ENCODE results near the gene RHOBTB3. TPM values are rescaled to one million over a fixed set of nuclear protein-coding genes. Genes with fewer than 3 reads are reported as not detected.

The RHOBTB3 gene
- total and polyA plus RNA-seq, 2 donors (not counting 1 experiment from before 2014, with no cell fraction given) = 337 to 338 TPM

- peaks cover 6% of the 10 kb centered on the region for H3K4me1 ChIP-seq (ENCODE audit: control insufficient read depth, extremely low read depth, insufficient read depth, low read length)
- no peak overlapping the region for H3K4me2 ChIP-seq (ENCODE audit: extremely low read depth, insufficient read depth, low read length)
- no peaks in the 10 kb centered on the region for H3K79me2 ChIP-seq (ENCODE audit: control insufficient read depth, insufficient read depth, low read length)
- H3K36me3 ChIP-seq (ENCODE audit: control insufficient read depth, insufficient read depth, low read length) = no peaks in the 10 kb centered on the region
- TF ChIP-seq EZH2 (IDR thresholded peaks at IDR 0.05; ENCODE audit: low read length, missing control alignments) (no peak), CTCF (conservative IDR thresholded peaks at IDR 0.05 in 1 of 2, IDR thresholded peaks at IDR 0.05 in 1 of 2; ENCODE audit: low read depth in 1 of 2, low read length in 2 of 2) (no peak)
- H3K4me3 ChIP-seq (replicated peaks in 1 of 4; ENCODE audit: control extremely low read depth in 1 of 4, insufficient read depth in 1 of 4, low read depth in 3 of 4, low read length in 4 of 4) = no peak overlapping the region
- DNase-seq (ENCODE audit: low read depth in 2 of 2) = peak; percentile 74 to 91
- peak overlapping the region; percentile 30 for H3K27ac ChIP-seq (ENCODE audit: insufficient read depth, low read length)
- no peak overlapping the region for H2AFZ ChIP-seq (ENCODE audit: low read length)
- no peaks in the 10 kb centered on the region for H3K27me3 ChIP-seq (ENCODE audit: control insufficient read depth, insufficient read depth, low read length)
- no peaks in the 10 kb centered on the region for H3K9me3 ChIP-seq (ENCODE audit: control insufficient read depth, insufficient read depth, low read depth, low read length)
- no peaks in the 10 kb centered on the region for H4K20me1 ChIP-seq (ENCODE audit: control insufficient read depth, extremely low read depth, insufficient read depth, low read length)
- no peak overlapping the region for H3K9ac ChIP-seq (ENCODE audit: insufficient read depth, low read length)
Measured at GRCh38 chr5:95842854-95843544, 111.9 kb downstream of the RHOBTB3 start.

GRCh38 chr5:95843733-95844223, 112.6 kb downstream of the RHOBTB3 start:
- Histone ChIP-seq H4K20me1 (ENCODE audit: control insufficient read depth, extremely low read depth, insufficient read depth, low read length) (no peaks in the 10 kb centered on the region), H3K4me3 (replicated peaks in 1 of 4; ENCODE audit: control extremely low read depth in 1 of 4, insufficient read depth in 1 of 4, low read depth in 3 of 4, low read length in 4 of 4) (no peak overlapping the region), H3K36me3 (ENCODE audit: control insufficient read depth, insufficient read depth, low read length) (no peaks in the 10 kb centered on the region), H2AFZ (ENCODE audit: low read length) (no peak overlapping the region), H3K79me2 (ENCODE audit: control insufficient read depth, insufficient read depth, low read length) (no peaks in the 10 kb centered on the region), H3K4me2 (ENCODE audit: extremely low read depth, insufficient read depth, low read length) (no peak overlapping the region), H3K9me3 (ENCODE audit: control insufficient read depth, insufficient read depth, low read depth, low read length) (no peaks in the 10 kb centered on the region), H3K27ac (ENCODE audit: insufficient read depth, low read length) (no peak overlapping the region), H3K9ac (ENCODE audit: insufficient read depth, low read length) (no peak overlapping the region), H3K4me1 (ENCODE audit: control insufficient read depth, extremely low read depth, insufficient read depth, low read length) (peaks cover 6% of the 10 kb centered on the region), H3K27me3 (ENCODE audit: control insufficient read depth, insufficient read depth, low read length) (no peaks in the 10 kb centered on the region)
- DNase-seq (ENCODE audit: low read depth in 2 of 2) = peak in 1 of 2 donors; percentile 79
- no peak for TF ChIP-seq EZH2 (IDR thresholded peaks at IDR 0.05; ENCODE audit: low read length, missing control alignments)
- TF ChIP-seq CTCF (conservative IDR thresholded peaks at IDR 0.05 in 1 of 2, IDR thresholded peaks at IDR 0.05 in 1 of 2; ENCODE audit: low read depth in 1 of 2, low read length in 2 of 2) = no peak

GRCh38 chr5:95845391-95845790, 114.3 kb downstream of the RHOBTB3 start:
- no peaks in the 10 kb centered on the region for H4K20me1 ChIP-seq (ENCODE audit: control insufficient read depth, extremely low read depth, insufficient read depth, low read length)
- H3K27ac ChIP-seq (ENCODE audit: insufficient read depth, low read length) = no peak overlapping the region
- H2AFZ ChIP-seq (ENCODE audit: low read length) = no peak overlapping the region
- DNase-seq (ENCODE audit: low read depth in 2 of 2) = no peak
- no peaks in the 10 kb centered on the region for H3K36me3 ChIP-seq (ENCODE audit: control insufficient read depth, insufficient read depth, low read length)
- H3K4me3 ChIP-seq (replicated peaks in 1 of 4; ENCODE audit: control extremely low read depth in 1 of 4, insufficient read depth in 1 of 4, low read depth in 3 of 4, low read length in 4 of 4) = no peak overlapping the region
- H3K9ac ChIP-seq (ENCODE audit: insufficient read depth, low read length) = no peak overlapping the region
- peaks cover 6% of the 10 kb centered on the region for H3K4me1 ChIP-seq (ENCODE audit: control insufficient read depth, extremely low read depth, insufficient read depth, low read length)
- H3K27me3 ChIP-seq (ENCODE audit: control insufficient read depth, insufficient read depth, low read length) = no peaks in the 10 kb centered on the region
- H3K9me3 ChIP-seq (ENCODE audit: control insufficient read depth, insufficient read depth, low read depth, low read length) = no peaks in the 10 kb centered on the region
- H3K4me2 ChIP-seq (ENCODE audit: extremely low read depth, insufficient read depth, low read length) = no peak overlapping the region
- no peak for TF ChIP-seq CTCF (conservative IDR thresholded peaks at IDR 0.05 in 1 of 2, IDR thresholded peaks at IDR 0.05 in 1 of 2; ENCODE audit: low read depth in 1 of 2, low read length in 2 of 2)
- TF ChIP-seq EZH2 (IDR thresholded peaks at IDR 0.05; ENCODE audit: low read length, missing control alignments) = no peak
- H3K79me2 ChIP-seq (ENCODE audit: control insufficient read depth, insufficient read depth, low read length) = no peaks in the 10 kb centered on the region

Other genes starting within 250 kb of the RHOBTB3 start
- gene SKIC3, start 176.4 kb upstream of the RHOBTB3 start, total RNA-seq = 120 and 152 TPM in 2 replicates
- gene SKIC3, start 176.4 kb upstream of the RHOBTB3 start, polyA plus RNA-seq = 70.8 and 105 TPM in 2 replicates
- gene ARSK, start 176.2 kb upstream of the RHOBTB3 start, total RNA-seq = 10.0 and 19.3 TPM in 2 replicates
- 18.6 and 37.3 TPM in 2 replicates for gene ARSK, start 176.2 kb upstream of the RHOBTB3 start, polyA plus RNA-seq
- gene GPR150, start 111.2 kb upstream of the RHOBTB3 start, total RNA-seq = under 0.01 and 0.33 TPM in 2 replicates
- gene GPR150, start 111.2 kb upstream of the RHOBTB3 start, polyA plus RNA-seq = 0.23 and 0.43 TPM in 2 replicates
- gene RFESD, start 84.6 kb upstream of the RHOBTB3 start, total RNA-seq = 3.1 and 4.8 TPM in 2 replicates
- gene RFESD, start 84.6 kb upstream of the RHOBTB3 start, polyA plus RNA-seq = 2.7 TPM in 2 replicates
- gene SPATA9, start 48.3 kb upstream of the RHOBTB3 start, total RNA-seq = 0.51 and 0.66 TPM in 2 replicates
- 0.75 and 1.7 TPM in 2 replicates for gene SPATA9, start 48.3 kb upstream of the RHOBTB3 start, polyA plus RNA-seq
- gene GLRX, start 91.4 kb downstream of the RHOBTB3 start, total RNA-seq = 54.2 and 91.8 TPM in 2 replicates
- 277 and 429 TPM in 2 replicates for gene GLRX, start 91.4 kb downstream of the RHOBTB3 start, polyA plus RNA-seq
- gene ELL2, start 230.5 kb downstream of the RHOBTB3 start, total RNA-seq = 64.2 and 121 TPM in 2 replicates
- gene ELL2, start 230.5 kb downstream of the RHOBTB3 start, polyA plus RNA-seq = 68.5 and 78.7 TPM in 2 replicates

Data from fibroblast of lung (primary cell).